Endothelial cell (in vitro differentiated cells): ENCODE data around the gene RAPGEF1. TPM values are rescaled to one million over a fixed set of nuclear protein-coding genes. Genes with fewer than 3 reads are reported as not detected.

ENCODE experiments used
- DNase-seq: peaks from one replicate; pipeline ENCODE4 v3.0.0; 2021; ENCODE audit warnings: low spot score
- H3K27ac Mint-ChIP-seq: one replicate; pipeline ENCODE4 v1.8.0; 2021; ENCODE audit warnings: mixed read lengths, inconsistent platforms; ENCODE audit not compliant: unreplicated experiment
- H3K27me3 Mint-ChIP-seq: one replicate; pipeline ENCODE4 v1.8.0; 2021; ENCODE audit warnings: mild to moderate bottlenecking, moderate library complexity, mixed read lengths, inconsistent platforms; ENCODE audit not compliant: unreplicated experiment
- H3K36me3 Mint-ChIP-seq: one replicate; pipeline ENCODE4 v1.8.0; 2021; ENCODE audit warnings: mild to moderate bottlenecking, low read depth, mixed read lengths, inconsistent platforms; ENCODE audit not compliant: unreplicated experiment
- H3K4me1 Mint-ChIP-seq: one replicate; pipeline ENCODE4 v1.8.0; 2021; ENCODE audit warnings: mild to moderate bottlenecking, mixed read lengths, inconsistent platforms; ENCODE audit not compliant: unreplicated experiment
- H3K4me3 Mint-ChIP-seq: one replicate; pipeline ENCODE4 v1.8.0; 2021; ENCODE audit warnings: mild to moderate bottlenecking, mixed read lengths, inconsistent platforms; ENCODE audit not compliant: unreplicated experiment
- H3K9me3 Mint-ChIP-seq: one replicate; pipeline ENCODE4 v1.8.0; 2021; ENCODE audit warnings: mixed read lengths, inconsistent platforms; ENCODE audit not compliant: unreplicated experiment
- CTCF ChIP-seq: fragments of 200-600 bp; sonication (generic); IDR thresholded peaks from one replicate; pipeline ENCODE4 v1.5.0; 2021; ENCODE audit warnings: antibody characterized with exemption; ENCODE audit not compliant: unreplicated experiment
- total RNA-seq: library from RNA; stranded (reverse); fragmentation: NEBNext Ultra II Directional; extraction: Animal tissue kit (Norgen Biotek cat#: 25700); gene quantifications from one replicate; pipeline ENCODE4 v1.2.1, GENCODE V29; 2021; ENCODE audit not compliant: unreplicated experiment

Gene RAPGEF1
- total RNA-seq, 1 donor from 2014 or later: 226 TPM

GRCh38 chr9:131661568-131662288 is 78.1 kb downstream of the RAPGEF1 start:
- Mint-ChIP-seq H3K27me3 (peaks cover 4% of the 10 kb centered on the region), H3K4me3 (no peak overlapping the region), H3K27ac (no peak overlapping the region), H3K36me3 (peaks cover 17% of the 10 kb centered on the region), H3K9me3 (no peaks in the 10 kb centered on the region), H3K4me1 (peaks cover 41% of the 10 kb centered on the region)
- DNase-seq: no peak
- no peak for TF ChIP-seq CTCF

- Mint-ChIP-seq H3K9me3 (no peaks in the 10 kb centered on the region), H3K4me1 (peaks cover 50% of the 10 kb centered on the region), H3K27me3 (peaks cover 4% of the 10 kb centered on the region), H3K27ac (no peak overlapping the region), H3K36me3 (peaks cover 17% of the 10 kb centered on the region), H3K4me3 (no peak overlapping the region)
- DNase-seq: no peak
- no peak for TF ChIP-seq CTCF
Observed at GRCh38 chr9:131660466-131661405, 79.1 kb downstream of the RAPGEF1 start.

GRCh38 chr9:131658377-131659129 is 81.3 kb downstream of the RAPGEF1 start:
- no peak for DNase-seq
- H3K27ac Mint-ChIP-seq: no peak overlapping the region
- no peak overlapping the region for H3K4me3 Mint-ChIP-seq
- no peaks in the 10 kb centered on the region for H3K9me3 Mint-ChIP-seq
- peaks cover 4% of the 10 kb centered on the region for H3K36me3 Mint-ChIP-seq
- TF ChIP-seq CTCF: no peak
- peaks cover 4% of the 10 kb centered on the region for H3K27me3 Mint-ChIP-seq
- peaks cover 60% of the 10 kb centered on the region for H3K4me1 Mint-ChIP-seq

- H3K27me3 Mint-ChIP-seq: peaks cover 3% of the 10 kb centered on the region
- no peak overlapping the region for H3K4me3 Mint-ChIP-seq
- TF ChIP-seq CTCF: no peak
- H3K27ac Mint-ChIP-seq: no peak overlapping the region
- peaks cover 4% of the 10 kb centered on the region for H3K36me3 Mint-ChIP-seq
- peaks cover 59% of the 10 kb centered on the region for H3K4me1 Mint-ChIP-seq
- DNase-seq: no peak
- no peaks in the 10 kb centered on the region for H3K9me3 Mint-ChIP-seq
Observed at GRCh38 chr9:131657940-131658339, 81.9 kb downstream of the RAPGEF1 start.
